ENCODE results near the gene RBM33.

RBM33 gene, protein sequence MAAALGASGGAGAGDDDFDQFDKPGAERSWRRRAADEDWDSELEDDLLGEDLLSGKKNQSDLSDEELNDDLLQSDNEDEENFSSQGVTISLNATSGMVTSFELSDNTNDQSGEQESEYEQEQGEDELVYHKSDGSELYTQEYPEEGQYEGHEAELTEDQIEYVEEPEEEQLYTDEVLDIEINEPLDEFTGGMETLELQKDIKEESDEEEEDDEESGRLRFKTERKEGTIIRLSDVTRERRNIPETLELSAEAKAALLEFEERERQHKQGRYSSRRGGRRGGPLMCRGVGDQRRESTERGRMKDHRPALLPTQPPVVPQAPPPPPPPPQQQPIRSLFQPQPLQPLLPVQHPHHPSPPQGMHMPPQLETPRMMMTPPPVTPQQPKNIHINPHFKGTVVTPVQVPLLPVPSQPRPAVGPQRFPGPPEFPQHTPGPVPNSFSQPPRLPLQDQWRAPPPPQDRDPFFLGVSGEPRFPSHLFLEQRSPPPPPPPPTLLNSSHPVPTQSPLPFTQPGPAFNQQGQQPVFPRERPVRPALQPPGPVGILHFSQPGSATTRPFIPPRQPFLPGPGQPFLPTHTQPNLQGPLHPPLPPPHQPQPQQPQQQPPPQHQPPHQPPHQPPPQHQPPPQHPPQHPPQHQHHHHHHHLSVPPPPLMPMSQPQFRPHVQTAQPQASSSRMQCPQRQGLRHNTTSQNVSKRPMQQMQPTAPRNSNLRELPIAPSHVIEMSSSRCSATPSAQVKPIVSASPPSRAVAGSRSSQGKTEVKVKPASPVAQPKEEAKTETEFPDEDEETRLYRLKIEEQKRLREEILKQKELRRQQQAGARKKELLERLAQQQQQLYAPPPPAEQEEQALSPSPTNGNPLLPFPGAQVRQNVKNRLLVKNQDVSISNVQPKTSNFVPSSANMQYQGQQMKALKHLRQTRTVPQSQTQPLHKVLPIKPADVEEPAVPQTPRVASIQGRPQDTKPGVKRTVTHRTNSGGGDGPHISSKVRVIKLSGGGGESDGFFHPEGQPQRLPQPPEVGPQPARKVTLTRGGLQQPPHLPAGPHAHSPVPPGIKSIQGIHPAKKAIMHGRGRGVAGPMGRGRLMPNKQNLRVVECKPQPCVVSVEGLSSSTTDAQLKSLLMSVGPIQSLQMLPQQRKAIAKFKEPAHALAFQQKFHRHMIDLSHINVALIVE

DNA sequence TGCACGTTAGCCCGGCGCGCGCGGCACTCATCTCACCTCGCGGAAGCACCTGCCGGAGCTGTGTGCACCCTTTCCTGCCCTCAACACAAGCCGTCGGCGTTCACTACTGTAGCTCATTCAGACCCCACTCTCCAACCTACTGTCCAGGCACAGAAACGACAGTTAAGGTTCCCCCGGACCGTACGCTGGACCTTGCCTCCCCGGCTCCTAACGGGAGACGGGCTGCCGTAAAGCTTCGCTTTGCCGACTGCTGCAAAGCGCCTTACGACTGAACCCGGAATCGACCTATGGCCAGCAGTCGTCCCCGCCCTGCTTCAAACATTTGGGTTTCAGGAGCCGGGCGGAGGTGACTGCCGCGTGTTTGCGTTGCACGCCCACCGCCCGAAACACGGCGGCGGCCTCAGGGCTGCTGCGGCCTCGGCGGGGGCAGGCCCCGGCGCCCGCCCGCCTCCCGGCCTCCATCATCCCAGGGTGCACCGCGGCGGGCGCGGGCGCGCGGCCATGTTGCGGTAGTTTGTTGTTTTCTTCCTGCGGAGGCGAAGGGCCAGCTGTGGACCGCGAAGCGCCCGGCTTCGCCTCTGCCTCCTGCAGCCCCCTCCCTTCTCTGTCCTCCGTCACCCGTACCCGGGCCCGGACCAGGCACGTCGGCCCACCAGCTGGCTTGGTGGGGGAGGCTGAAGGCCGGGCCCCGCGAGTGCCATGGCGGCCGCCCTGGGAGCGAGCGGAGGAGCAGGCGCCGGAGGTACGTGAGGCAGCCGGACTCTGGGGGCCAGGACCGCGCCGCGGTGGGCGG, at the start of gene RBM33:
TSS of gene RBM33 (plus strand) at position 484 of the 793 bp plus-strand sequence. CDS start at position 700, 216 bp downstream.
- peak within 1 kb of the TSS; percentile 96 for H3K4me3 ChIP-seq (ENCODE audit: control insufficient read depth, low read depth, low read length)
- peak; percentile 83 for DNase-seq (ENCODE audit: low read depth)
- TF ChIP-seq, protein P1, sequence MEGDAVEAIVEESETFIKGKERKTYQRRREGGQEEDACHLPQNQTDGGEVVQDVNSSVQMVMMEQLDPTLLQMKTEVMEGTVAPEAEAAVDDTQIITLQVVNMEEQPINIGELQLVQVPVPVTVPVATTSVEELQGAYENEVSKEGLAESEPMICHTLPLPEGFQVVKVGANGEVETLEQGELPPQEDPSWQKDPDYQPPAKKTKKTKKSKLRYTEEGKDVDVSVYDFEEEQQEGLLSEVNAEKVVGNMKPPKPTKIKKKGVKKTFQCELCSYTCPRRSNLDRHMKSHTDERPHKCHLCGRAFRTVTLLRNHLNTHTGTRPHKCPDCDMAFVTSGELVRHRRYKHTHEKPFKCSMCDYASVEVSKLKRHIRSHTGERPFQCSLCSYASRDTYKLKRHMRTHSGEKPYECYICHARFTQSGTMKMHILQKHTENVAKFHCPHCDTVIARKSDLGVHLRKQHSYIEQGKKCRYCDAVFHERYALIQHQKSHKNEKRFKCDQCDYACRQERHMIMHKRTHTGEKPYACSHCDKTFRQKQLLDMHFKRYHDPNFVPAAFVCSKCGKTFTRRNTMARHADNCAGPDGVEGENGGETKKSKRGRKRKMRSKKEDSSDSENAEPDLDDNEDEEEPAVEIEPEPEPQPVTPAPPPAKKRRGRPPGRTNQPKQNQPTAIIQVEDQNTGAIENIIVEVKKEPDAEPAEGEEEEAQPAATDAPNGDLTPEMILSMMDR (conservative IDR thresholded peaks at IDR 0.05; ENCODE audit: control insufficient read depth, insufficient read depth, low read depth, low read length), result no peak

DNA sequence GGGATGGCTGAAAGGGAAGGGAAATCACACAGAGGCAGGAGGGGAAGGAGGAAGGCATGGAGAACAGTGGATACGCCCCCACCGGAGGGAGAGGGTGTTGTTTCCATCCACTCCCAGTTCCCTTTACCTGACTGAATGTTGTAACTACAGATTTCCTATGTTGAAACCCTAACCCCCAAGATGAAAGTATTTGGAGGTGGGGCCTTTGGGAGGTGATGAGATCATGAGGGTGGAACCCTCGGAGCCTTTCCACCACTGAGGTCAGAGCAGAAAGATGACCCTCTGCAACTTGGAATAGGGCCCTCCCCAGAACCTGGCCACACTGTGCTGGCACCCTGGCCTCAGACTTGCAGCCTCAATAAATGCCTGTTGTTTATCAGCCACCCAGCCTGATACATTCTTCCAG, 49.5 kb upstream of the RBM33 start:
- DNase-seq (ENCODE audit: low read depth), result no peak
- TF ChIP-seq, protein P1 (conservative IDR thresholded peaks at IDR 0.05; ENCODE audit: control insufficient read depth, insufficient read depth, low read depth, low read length), result no peak
- H3K4me3 ChIP-seq (ENCODE audit: control insufficient read depth, low read depth, low read length), result no peak overlapping the region

DNA sequence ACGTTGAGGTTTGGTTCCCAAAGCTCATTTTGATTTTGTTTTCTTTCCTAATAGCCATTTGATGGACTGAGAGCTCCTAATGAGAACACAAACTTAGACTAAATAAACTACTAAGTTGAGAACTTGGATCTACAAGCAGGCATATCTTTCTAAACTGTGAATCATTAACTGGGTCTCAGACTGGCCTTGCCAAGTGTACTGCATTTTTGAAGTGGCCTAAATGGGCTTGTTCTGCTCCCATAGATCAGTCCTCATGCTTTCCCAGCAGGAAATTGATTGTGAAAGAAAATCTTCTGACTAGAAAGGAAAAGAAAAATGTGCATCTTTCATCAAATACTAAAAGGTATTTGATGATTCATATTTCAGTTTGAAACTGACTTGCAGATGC, 46.7 kb upstream of the RBM33 start:
- peak; percentile 43 for DNase-seq (ENCODE audit: low read depth)
- H3K4me3 ChIP-seq (ENCODE audit: control insufficient read depth, low read depth, low read length), result no peak overlapping the region
- TF ChIP-seq, protein P1 (conservative IDR thresholded peaks at IDR 0.05; ENCODE audit: control insufficient read depth, insufficient read depth, low read depth, low read length), result no peak

DNA sequence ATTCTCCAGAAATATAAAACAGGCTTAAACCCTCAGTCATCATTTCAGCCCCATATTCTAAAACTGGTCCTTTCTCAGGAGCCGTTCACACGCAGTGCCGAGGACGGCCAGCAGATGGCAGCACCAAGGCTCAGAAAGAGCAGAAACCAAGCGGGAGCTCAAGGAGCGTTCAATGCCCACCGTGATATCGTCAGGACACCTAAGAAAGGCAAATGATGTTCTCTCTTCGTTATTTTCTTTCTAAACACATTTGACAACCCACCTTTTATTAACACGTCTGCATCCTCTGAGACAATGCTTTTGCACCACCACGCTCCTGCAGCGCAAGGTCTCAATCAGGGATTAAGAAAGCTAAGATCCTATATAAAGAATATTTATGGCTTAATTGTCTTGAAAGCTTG, 45.7 kb upstream of the RBM33 start:
- DNase-seq (ENCODE audit: low read depth), result peak; percentile 71
- TF ChIP-seq, protein P1 (conservative IDR thresholded peaks at IDR 0.05; ENCODE audit: control insufficient read depth, insufficient read depth, low read depth, low read length), result peak; percentile 99
- no peak overlapping the region for H3K4me3 ChIP-seq (ENCODE audit: control insufficient read depth, low read depth, low read length)

DNA sequence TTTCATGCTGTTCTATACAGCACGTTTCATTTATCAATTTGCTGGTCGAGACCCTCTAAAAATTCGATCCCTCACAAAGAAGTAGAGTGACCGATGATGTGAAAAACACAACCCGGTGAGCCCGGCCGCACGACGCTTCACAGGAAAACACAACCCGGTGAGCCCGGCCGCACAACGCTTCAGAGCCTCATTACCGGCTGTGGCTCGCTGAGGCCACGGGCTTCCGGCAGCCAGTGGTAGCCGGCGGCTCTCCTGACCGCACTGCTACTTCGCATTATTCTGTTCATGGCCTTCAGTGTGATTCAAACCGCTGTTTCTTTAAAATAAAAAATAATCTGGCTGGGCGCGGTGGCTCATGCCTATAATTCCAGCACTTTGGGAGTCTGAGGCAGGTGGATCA, 42.3 kb upstream of the RBM33 start:
- TF ChIP-seq, protein P1 (conservative IDR thresholded peaks at IDR 0.05; ENCODE audit: control insufficient read depth, insufficient read depth, low read depth, low read length), result no peak
- no peak overlapping the region for H3K4me3 ChIP-seq (ENCODE audit: control insufficient read depth, low read depth, low read length)
- DNase-seq (ENCODE audit: low read depth), result no peak

DNA sequence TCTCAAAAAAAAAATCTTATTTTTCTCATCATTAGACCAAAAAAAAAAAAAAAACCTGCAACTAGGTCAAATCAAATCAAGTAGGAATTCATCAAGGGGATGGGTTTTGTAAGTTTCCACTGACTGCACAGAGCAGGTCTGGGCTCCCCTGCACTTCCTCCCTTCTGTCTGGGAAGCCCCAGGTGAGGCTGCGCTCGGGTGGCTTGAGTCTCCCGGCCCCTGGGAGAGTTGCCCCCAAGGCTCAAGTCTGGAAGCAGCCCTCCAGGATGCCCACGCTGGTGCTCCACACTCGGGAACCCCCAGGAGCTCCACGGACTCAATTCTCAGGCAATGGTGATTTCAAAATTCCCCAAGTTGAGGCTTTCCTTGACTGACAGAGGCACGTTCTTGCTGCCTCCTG, 41.7 kb upstream of the RBM33 start:
- no peak overlapping the region for H3K4me3 ChIP-seq (ENCODE audit: control insufficient read depth, low read depth, low read length)
- TF ChIP-seq, protein P1 (conservative IDR thresholded peaks at IDR 0.05; ENCODE audit: control insufficient read depth, insufficient read depth, low read depth, low read length), result no peak
- DNase-seq (ENCODE audit: low read depth), result no peak
